ENCODE measurements around the gene POLR1G.
A peak's percentile ranks its signal among the peaks of the same experiment; 100 is the strongest.

- TF ChIP-seq POLR2AphosphoS5 (IDR thresholded peaks at IDR 0.05; ENCODE audit: low read depth): no peak
- peak; percentile 53 to 79 for TF ChIP-seq CTCF (conservative IDR thresholded peaks at IDR 0.05; ENCODE audit: low read depth in 2 of 2)
- peak; percentile 57 for TF ChIP-seq EZH2 (IDR thresholded peaks at IDR 0.05; ENCODE audit: low read depth, unreplicated experiment)
- TF ChIP-seq ZNF331 (CRISPR knock-in tag; IDR thresholded peaks at IDR 0.05; ENCODE audit: low read depth): no peak
- TF ChIP-seq JUNB (IDR thresholded peaks at IDR 0.05; ENCODE audit: unreplicated experiment): no peak
- no peak for TF ChIP-seq REST (IDR thresholded peaks at IDR 0.05; ENCODE audit: unreplicated experiment)
Observed at GRCh38 chr19:45395821-45396617, 10.4 kb upstream of the POLR1G start.
